Measurements from ENCODE around the gene AGFG1.
"Not testable (repeated sequence)": the region's sequence is repeated elsewhere in the genome, so short reads cannot be mapped to it uniquely, and the experiment has no call there.

DNA sequence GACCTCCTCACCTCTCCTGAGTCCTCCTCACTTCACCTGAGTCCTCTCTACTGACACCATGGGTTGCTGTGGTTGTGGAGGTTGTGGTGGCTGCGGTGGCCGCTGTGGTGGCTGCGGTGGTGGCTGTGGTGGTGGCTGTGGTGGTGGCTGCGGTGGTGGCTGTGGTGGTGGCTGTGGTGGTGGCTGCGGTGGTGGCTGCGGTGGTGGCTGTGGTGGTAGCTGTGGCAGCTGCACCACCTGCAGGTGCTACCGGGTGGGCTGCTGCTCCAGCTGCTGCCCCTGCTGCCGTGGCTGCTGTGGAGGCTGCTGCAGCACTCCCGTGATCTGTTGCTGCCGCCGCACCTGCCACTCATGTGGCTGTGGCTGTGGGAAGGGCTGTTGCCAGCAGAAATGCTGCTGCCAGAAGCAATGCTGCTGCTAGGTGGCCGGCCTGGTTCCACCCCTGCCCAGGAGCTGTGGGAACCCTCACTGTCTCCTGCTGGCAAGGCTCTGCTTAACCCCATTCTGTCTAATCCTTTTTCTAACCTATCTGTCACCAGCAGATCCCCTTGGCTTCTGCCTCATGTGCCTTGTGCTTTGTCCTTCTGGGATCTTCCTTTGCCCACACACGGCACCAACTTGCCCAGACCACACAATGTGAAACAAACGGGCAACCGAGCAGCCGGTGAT, 127.0 kb downstream of the AGFG1 start, which contains the start of gene SCYGR2:
- TF ChIP-seq YY1 (IDR thresholded peaks at IDR 0.05; ENCODE audit: extremely low read depth, insufficient replicate concordance, low read depth, low read length); POLR2A (IDR thresholded peaks at IDR 0.05; ENCODE audit: borderline replicate concordance, extremely low read depth, insufficient read depth, insufficient read length); SIN3A (IDR thresholded peaks at IDR 0.05; ENCODE audit: low read depth); CEBPB (IDR thresholded peaks at IDR 0.05; ENCODE audit: low read depth): not testable (repeated sequence)
- TF ChIP-seq, protein P1, sequence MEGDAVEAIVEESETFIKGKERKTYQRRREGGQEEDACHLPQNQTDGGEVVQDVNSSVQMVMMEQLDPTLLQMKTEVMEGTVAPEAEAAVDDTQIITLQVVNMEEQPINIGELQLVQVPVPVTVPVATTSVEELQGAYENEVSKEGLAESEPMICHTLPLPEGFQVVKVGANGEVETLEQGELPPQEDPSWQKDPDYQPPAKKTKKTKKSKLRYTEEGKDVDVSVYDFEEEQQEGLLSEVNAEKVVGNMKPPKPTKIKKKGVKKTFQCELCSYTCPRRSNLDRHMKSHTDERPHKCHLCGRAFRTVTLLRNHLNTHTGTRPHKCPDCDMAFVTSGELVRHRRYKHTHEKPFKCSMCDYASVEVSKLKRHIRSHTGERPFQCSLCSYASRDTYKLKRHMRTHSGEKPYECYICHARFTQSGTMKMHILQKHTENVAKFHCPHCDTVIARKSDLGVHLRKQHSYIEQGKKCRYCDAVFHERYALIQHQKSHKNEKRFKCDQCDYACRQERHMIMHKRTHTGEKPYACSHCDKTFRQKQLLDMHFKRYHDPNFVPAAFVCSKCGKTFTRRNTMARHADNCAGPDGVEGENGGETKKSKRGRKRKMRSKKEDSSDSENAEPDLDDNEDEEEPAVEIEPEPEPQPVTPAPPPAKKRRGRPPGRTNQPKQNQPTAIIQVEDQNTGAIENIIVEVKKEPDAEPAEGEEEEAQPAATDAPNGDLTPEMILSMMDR (IDR thresholded peaks at IDR 0.05 in 2 of 3, conservative IDR thresholded peaks at IDR 0.05 in 1 of 3; ENCODE audit: borderline replicate concordance in 1 of 3, insufficient read depth in 1 of 3, low read depth in 2 of 3, low read length in 2 of 3) = not testable (repeated sequence)

All from HCT116 (cell line).